ENCODE measurements around the gene S100A2. TPM values are rescaled to one million over a fixed set of nuclear protein-coding genes. Genes with fewer than 3 reads are reported as not detected.
"Not testable (repeated sequence)": the region's sequence is repeated elsewhere in the genome, so short reads cannot be mapped to it uniquely, and the experiment has no call there.

The S100A2 gene
- total and polyA plus RNA-seq, 11 donors, result 1.3 to 5.1 (median 2.6) TPM; not detected in 1

GRCh38 chr1:153527683-153528040 lies 38.0 kb downstream of the S100A2 start:
- Histone ChIP-seq H3K27me3 (no peaks in the 10 kb centered on the region), H3K4me1 (peaks cover 0 to 25% (median 11%) of the 10 kb centered on the region in 12 donors), H3K4me3 (no peak overlapping the region), H3K27ac (peak overlapping the region in 1 of 12 donors; percentile 24), H3K9me3 (no peaks in the 10 kb centered on the region), H3K36me3 (no peaks in the 10 kb centered on the region)
- no peak for DNase-seq
- intact Hi-C loops (cut with DNase I), result no loop called here
- WGBS, 4 donors, result 81 to 90% (median 87%) methylated on average over 5 of the region's 5 CpGs
- no peak for TF ChIP-seq POLR2A (IDR thresholded peaks at IDR 0.05)
- no peak for TF ChIP-seq CTCF (IDR thresholded peaks at IDR 0.05)
- ATAC-seq, result no peak

GRCh38 chr1:153527023-153527682 lies 38.5 kb downstream of the S100A2 start:
- Histone ChIP-seq H3K4me1 (peaks cover 0 to 20% (median 7%) of the 10 kb centered on the region in 12 donors), H3K9me3 (no peaks in the 10 kb centered on the region), H3K27ac (peak overlapping the region in 1 of 12 donors; percentile 24), H3K36me3 (no peaks in the 10 kb centered on the region), H3K4me3 (no peak overlapping the region), H3K27me3 (no peaks in the 10 kb centered on the region)
- ATAC-seq (no peak), DNase-seq (peak in 1 of 5 donors; percentile 5)
- TF ChIP-seq POLR2A (IDR thresholded peaks at IDR 0.05) (no peak), CTCF (IDR thresholded peaks at IDR 0.05) (no peak)
- intact Hi-C loops (cut with DNase I), result no loop called here
- 88 to 93% (median 90%) methylated on average over 8 of the region's 8 CpGs for WGBS, 4 donors

GRCh38 chr1:153526132-153526543 lies 39.5 kb downstream of the S100A2 start:
- DNase-seq (peak in 1 of 5 donors; percentile 36), ATAC-seq (peak in 2 of 4 donors; percentile 34 to 47)
- TF ChIP-seq POLR2A (IDR thresholded peaks at IDR 0.05), result no peak
- no peak for TF ChIP-seq CTCF (IDR thresholded peaks at IDR 0.05)
- H3K9me3 ChIP-seq, result no peaks in the 10 kb centered on the region
- H3K27ac ChIP-seq, result no peak overlapping the region
- intact Hi-C loops (cut with DNase I), result no loop called here
- peaks cover 0 to 17% (median 7%) of the 10 kb centered on the region in 12 donors for H3K4me1 ChIP-seq
- no peaks in the 10 kb centered on the region for H3K27me3 ChIP-seq
- no peak overlapping the region for H3K4me3 ChIP-seq
- WGBS, 4 donors, result 20 to 28% (median 25%) methylated on average over 8 of the region's 8 CpGs
- H3K36me3 ChIP-seq, result no peaks in the 10 kb centered on the region

GRCh38 chr1:153525088-153525728 lies 40.4 kb downstream of the S100A2 start:
- peak in 1 of 5 donors; percentile 40 for DNase-seq
- 59 to 76% (median 61%) methylated on average over 3 of the region's 3 CpGs for WGBS, 4 donors
- Histone ChIP-seq H3K9me3 (no peaks in the 10 kb centered on the region), H3K4me1 (peaks cover 0 to 17% (median 7%) of the 10 kb centered on the region in 12 donors), H3K27me3 (no peaks in the 10 kb centered on the region), H3K4me3 (no peak overlapping the region), H3K36me3 (no peaks in the 10 kb centered on the region), H3K27ac (no peak overlapping the region)
- intact Hi-C loops (cut with DNase I), result no loop called here
- no peak for TF ChIP-seq POLR2A (IDR thresholded peaks at IDR 0.05)
- TF ChIP-seq CTCF (IDR thresholded peaks at IDR 0.05), result no peak
- peak in 3 of 4 donors; percentile 28 to 68 (median 48) for ATAC-seq

GRCh38 chr1:153522353-153523048 lies 43.1 kb downstream of the S100A2 start:
- H3K27ac ChIP-seq; intact Hi-C loops (cut with DNase I); ATAC-seq; H3K9me3 ChIP-seq; H3K36me3 ChIP-seq; H3K4me3 ChIP-seq; H3K27me3 ChIP-seq; DNase-seq: not testable (repeated sequence)
- WGBS, 4 donors, result 78 to 83% (median 80%) methylated on average over 13 to 14 of the region's 14 CpGs
- peaks cover 0 to 19% (median 7%) of the 10 kb centered on the region in 12 donors for H3K4me1 ChIP-seq

- H3K27ac ChIP-seq; DNase-seq; H3K27me3 ChIP-seq; ATAC-seq; H3K9me3 ChIP-seq; H3K36me3 ChIP-seq; intact Hi-C loops (cut with DNase I); H3K4me3 ChIP-seq: not testable (repeated sequence)
- WGBS, 4 donors, result 95 to 97% (median 97%) methylated on average over 26 to 37 of the region's 37 CpGs
- peaks cover 0 to 19% (median 7%) of the 10 kb centered on the region in 12 donors for H3K4me1 ChIP-seq
Measured at GRCh38 chr1:153521808-153522207, 43.8 kb downstream of the S100A2 start.

Measured in heart left ventricle (tissue), 16 donors.